OCI-LY1 (cell line): Measurements from ENCODE around the gene ANXA6.

Experiments
- CTCF ChIP-seq: fragments of 200-600 bp; sonication (generic), shearing (Covaris generic); IDR thresholded peaks from 2 replicates; pipeline ENCODE4 v1.5.1; 2017; ENCODE audit warnings: mild to moderate bottlenecking, antibody characterized with exemption, low read length, moderate library complexity, mixed read lengths
- EZH2 ChIP-seq: fragments of 200-600 bp; sonication (generic), shearing (Covaris generic); IDR thresholded peaks from 2 replicates; pipeline ENCODE4 v1.8.0; 2017; ENCODE audit warnings: borderline replicate concordance, mixed run types, mild to moderate bottlenecking, antibody characterized with exemption, low read length, moderate library complexity, mixed read lengths

- TF ChIP-seq CTCF = no peak
- TF ChIP-seq EZH2 = no peak
Measured at GRCh38 chr5:151104795-151105194, 52.8 kb downstream of the ANXA6 start.
